ENCODE results near the gene ZNRF3. TPM values are rescaled to one million over a fixed set of nuclear protein-coding genes. Genes with fewer than 3 reads are reported as not detected.

Gene ZNRF3
- total and polyA plus RNA-seq, 2 experiments from 2014 or later: 11.1 to 32.2 TPM

- peak overlapping the region; percentile 93 for H3K27ac ChIP-seq (ENCODE audit: low read depth)
- H3K36me3 ChIP-seq (ENCODE audit: insufficient read depth): no peaks in the 10 kb centered on the region
- H3K4me3 Mint-ChIP-seq: peak overlapping the region; percentile 80
- H4K20me1 ChIP-seq (replicated peaks; ENCODE audit: insufficient read depth): no peaks in the 10 kb centered on the region
- ATAC-seq (peak; percentile 56), DNase-seq (ENCODE audit: low spot score) (peak; percentile 82)
- H3K4me3 ChIP-seq: peak overlapping the region; percentile 62
- peaks cover 6% of the 10 kb centered on the region; the same call in 1 of the 3 replicates for H3K36me3 Mint-ChIP-seq (ENCODE audit: low read depth)
- no peaks in the 10 kb centered on the region for H3K9me3 Mint-ChIP-seq
- H3K27ac Mint-ChIP-seq: peak overlapping the region; percentile 97
- H3K27me3 ChIP-seq (ENCODE audit: insufficient read depth): no peaks in the 10 kb centered on the region
- H3K4me1 Mint-ChIP-seq: peaks cover 49% of the 10 kb centered on the region
- no peak overlapping the region for H2AFZ ChIP-seq
- no peak for TF ChIP-seq POLR2AphosphoS5 (IDR thresholded peaks at IDR 0.05; ENCODE audit: low read depth)
- peak; percentile 36; the same call in 1 of the 2 replicates for TF ChIP-seq CREB1 (CRISPR knock-in tag; IDR thresholded peaks at IDR 0.05; ENCODE audit: low read depth)
- TF ChIP-seq STAT1 (IDR thresholded peaks at IDR 0.05; ENCODE audit: unreplicated experiment): no peak
- no peak for TF ChIP-seq EZH2phosphoT487 (IDR thresholded peaks at IDR 0.05; ENCODE audit: unreplicated experiment)
- TF ChIP-seq ZNF462 (CRISPR knock-in tag; IDR thresholded peaks at IDR 0.05): no peak
- no peak for TF ChIP-seq NANOG (IDR thresholded peaks at IDR 0.05; ENCODE audit: borderline replicate concordance)
- TF ChIP-seq ZNF114 (CRISPR knock-in tag; IDR thresholded peaks at IDR 0.05): no peak
- peak; percentile 21 to 33; a peak in 2 of 4 replicates for TF ChIP-seq CTCF (conservative IDR thresholded peaks at IDR 0.05; ENCODE audit: low read depth in 2 of 2)
- TF ChIP-seq ETS1 (IDR thresholded peaks at IDR 0.05): no peak
- no peaks in the 10 kb centered on the region for H3K9me2 ChIP-seq (ENCODE audit: insufficient read depth)
- H3F3A ChIP-seq (replicated peaks; ENCODE audit: low read depth): peaks cover 5% of the 10 kb centered on the region; the same call in 1 of the 2 replicates
- peaks cover 33% of the 10 kb centered on the region for H3K4me1 ChIP-seq (ENCODE audit: insufficient read depth)
- H3K27me3 Mint-ChIP-seq (ENCODE audit: insufficient read depth, low read depth, poor library complexity): peaks cover 6% of the 10 kb centered on the region
- peak overlapping the region; percentile 85 for H3K4me2 ChIP-seq
- peaks cover 70% of the 10 kb centered on the region for H3K79me2 ChIP-seq (replicated peaks; ENCODE audit: insufficient read depth)
Measured at GRCh38 chr22:29031227-29032011, 148.0 kb downstream of the ZNRF3 start.
